GM12878 (cell line): ENCODE measurements around the gene ALG2. TPM values are rescaled to one million over a fixed set of nuclear protein-coding genes. Genes with fewer than 3 reads are reported as not detected.

Experiments
- HDAC2 ChIP-seq: fragments of 200-600 bp; sonication (generic); IDR thresholded peaks from 2 replicates; pipeline ENCODE4 v1.6.1; 2017
- KDM1A ChIP-seq: fragments of 200-600 bp; sonication (generic); IDR thresholded peaks from 2 replicates; pipeline ENCODE4 v1.6.1; 2016; ENCODE audit warnings: borderline replicate concordance
- POLR2A ChIP-seq: IDR thresholded peaks from 2 replicates; pipeline ENCODE4 v1.6.1; 2011; ENCODE audit warnings: low read depth, mild to moderate bottlenecking, low read length
- RB1 ChIP-seq: fragments of 450-650 bp; formaldehyde crosslinking; IDR thresholded peaks from 2 replicates; pipeline ENCODE4 v1.6.1; 2017; ENCODE audit warnings: mild to moderate bottlenecking, borderline replicate concordance
- TBL1XR1 ChIP-seq: IDR thresholded peaks from 2 replicates; pipeline ENCODE4 v1.6.1; 2012; ENCODE audit warnings: low read depth, low read length, improper control_type of control experiment
- ZNF217 ChIP-seq: fragments of 450-650 bp; IDR thresholded peaks from 2 replicates; pipeline ENCODE4 v1.6.1; 2017; ENCODE audit warnings: antibody characterized with exemption, mild to moderate bottlenecking
- polyA plus RNA-seq, 11 experiments: library from polyadenylated mRNA; depleted of rRNA in 4 of 11; unstranded in 6 of 11; stranded (reverse) in 5 of 11; fragments of >200 nt; fragmentation: Nextera tagmentation in 4 of 11; fragmentation: Illumina TruSeq in 1 of 11; extraction: Ambion mirVana in 4 of 11; extraction: Trizol in 1 of 11; gene quantifications; 1 replicate in 1 of 11; 2 replicates in 10 of 11; pipeline versions ENCODE4 v1.2.1 to v1.2.3, GENCODE V29; 2011 to 2016; ENCODE audit warnings: inconsistent platforms in 2 of 11, missing spikeins in 2 of 11, low read depth in 1 of 11
- total RNA-seq, 4 experiments: library from RNA; depleted of rRNA in 3 of 4; stranded (reverse); fragments of >200 nt in 3 of 4; fragmentation: Illumina TruSeq in 1 of 4; extraction: Trizol in 1 of 4; gene quantifications; 2 replicates each; pipeline versions ENCODE4 v1.2.1 to v1.2.3, GENCODE V29; 2013 to 2021
- TF ChIP-seq, protein P1 (sequence below): fragments of 450-650 bp; IDR thresholded peaks from 2 replicates; pipeline ENCODE4 v1.6.1; 2017; ENCODE audit warnings: mild to moderate bottlenecking, moderate library complexity
- TF ChIP-seq, protein P2 (sequence below): fragments of 450-650 bp; IDR thresholded peaks from 2 replicates; pipeline ENCODE4 v1.6.1; 2017; ENCODE audit warnings: borderline replicate concordance
- TF ChIP-seq, protein P3 (sequence below): fragments of 450-650 bp; IDR thresholded peaks from 2 replicates; pipeline ENCODE4 v1.6.1; 2016; ENCODE audit warnings: mild to moderate bottlenecking, moderate library complexity, borderline replicate concordance
- TF ChIP-seq, protein P4 (sequence below): IDR thresholded peaks from 2 replicates; pipeline ENCODE4 v1.6.1; 2012; ENCODE audit warnings: improper control_type of control experiment, low read depth, low read length; ENCODE audit not compliant: insufficient replicate concordance
- TF ChIP-seq, protein P5 (sequence below): fragments of 450-650 bp; conservative IDR thresholded peaks from 2 replicates; pipeline ENCODE4 v1.6.1; 2017; ENCODE audit warnings: mild to moderate bottlenecking, moderate library complexity

Gene ALG2
- total and polyA plus RNA-seq, 10 of the 15 experiments (the other 5 are each of a cell fraction or from before 2014, with no cell fraction given), result 8.8 to 52.5 (median 38.6) TPM

DNA sequence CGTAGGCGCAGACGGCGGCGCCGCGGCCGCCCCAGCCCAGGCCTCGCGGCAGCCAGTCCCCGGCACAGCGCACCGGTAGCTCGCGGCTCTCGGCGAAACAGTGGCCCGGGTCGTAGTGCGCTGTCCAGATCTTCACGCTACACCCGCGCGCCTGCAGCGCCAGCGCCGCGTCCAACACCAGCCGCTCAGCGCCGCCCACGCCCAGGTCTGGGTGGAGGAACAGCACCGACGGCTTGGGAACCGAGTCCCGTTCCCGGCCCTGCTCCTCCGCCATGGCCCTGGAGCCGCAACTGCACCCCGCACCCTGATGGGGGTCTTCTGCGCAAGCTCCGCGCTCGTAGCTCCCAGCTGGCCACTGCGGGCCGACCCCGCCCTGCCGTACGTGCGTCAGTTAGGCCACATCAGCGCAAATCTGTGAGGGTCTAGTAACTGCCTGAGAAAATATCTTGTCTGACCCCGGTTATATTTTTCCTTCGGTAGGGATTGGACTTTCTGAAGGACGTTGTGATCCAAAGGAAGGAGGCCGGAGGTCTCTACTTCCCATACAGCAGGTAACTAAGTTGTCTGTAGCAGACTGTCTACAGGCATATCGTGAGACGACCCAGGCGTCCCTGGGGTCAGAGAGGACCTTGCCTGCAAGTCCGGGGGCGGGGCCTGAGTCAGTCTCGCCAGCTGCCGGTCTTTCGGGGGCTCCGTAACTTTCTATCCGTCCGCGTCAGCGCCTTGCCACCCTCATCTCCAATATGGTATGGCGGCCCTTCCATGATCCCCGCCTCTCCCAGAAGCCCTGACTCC lies at the start of gene ALG2, which contains the start of gene SEC61B (continued):
- TF ChIP-seq, protein P1, sequence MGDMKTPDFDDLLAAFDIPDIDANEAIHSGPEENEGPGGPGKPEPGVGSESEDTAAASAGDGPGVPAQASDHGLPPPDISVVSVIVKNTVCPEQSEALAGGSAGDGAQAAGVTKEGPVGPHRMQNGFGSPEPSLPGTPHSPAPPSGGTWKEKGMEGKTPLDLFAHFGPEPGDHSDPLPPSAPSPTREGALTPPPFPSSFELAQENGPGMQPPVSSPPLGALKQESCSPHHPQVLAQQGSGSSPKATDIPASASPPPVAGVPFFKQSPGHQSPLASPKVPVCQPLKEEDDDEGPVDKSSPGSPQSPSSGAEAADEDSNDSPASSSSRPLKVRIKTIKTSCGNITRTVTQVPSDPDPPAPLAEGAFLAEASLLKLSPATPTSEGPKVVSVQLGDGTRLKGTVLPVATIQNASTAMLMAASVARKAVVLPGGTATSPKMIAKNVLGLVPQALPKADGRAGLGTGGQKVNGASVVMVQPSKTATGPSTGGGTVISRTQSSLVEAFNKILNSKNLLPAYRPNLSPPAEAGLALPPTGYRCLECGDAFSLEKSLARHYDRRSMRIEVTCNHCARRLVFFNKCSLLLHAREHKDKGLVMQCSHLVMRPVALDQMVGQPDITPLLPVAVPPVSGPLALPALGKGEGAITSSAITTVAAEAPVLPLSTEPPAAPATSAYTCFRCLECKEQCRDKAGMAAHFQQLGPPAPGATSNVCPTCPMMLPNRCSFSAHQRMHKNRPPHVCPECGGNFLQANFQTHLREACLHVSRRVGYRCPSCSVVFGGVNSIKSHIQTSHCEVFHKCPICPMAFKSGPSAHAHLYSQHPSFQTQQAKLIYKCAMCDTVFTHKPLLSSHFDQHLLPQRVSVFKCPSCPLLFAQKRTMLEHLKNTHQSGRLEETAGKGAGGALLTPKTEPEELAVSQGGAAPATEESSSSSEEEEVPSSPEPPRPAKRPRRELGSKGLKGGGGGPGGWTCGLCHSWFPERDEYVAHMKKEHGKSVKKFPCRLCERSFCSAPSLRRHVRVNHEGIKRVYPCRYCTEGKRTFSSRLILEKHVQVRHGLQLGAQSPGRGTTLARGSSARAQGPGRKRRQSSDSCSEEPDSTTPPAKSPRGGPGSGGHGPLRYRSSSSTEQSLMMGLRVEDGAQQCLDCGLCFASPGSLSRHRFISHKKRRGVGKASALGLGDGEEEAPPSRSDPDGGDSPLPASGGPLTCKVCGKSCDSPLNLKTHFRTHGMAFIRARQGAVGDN, result no peak; the same call in 1 of the 2 replicates
- TF ChIP-seq, protein P2, sequence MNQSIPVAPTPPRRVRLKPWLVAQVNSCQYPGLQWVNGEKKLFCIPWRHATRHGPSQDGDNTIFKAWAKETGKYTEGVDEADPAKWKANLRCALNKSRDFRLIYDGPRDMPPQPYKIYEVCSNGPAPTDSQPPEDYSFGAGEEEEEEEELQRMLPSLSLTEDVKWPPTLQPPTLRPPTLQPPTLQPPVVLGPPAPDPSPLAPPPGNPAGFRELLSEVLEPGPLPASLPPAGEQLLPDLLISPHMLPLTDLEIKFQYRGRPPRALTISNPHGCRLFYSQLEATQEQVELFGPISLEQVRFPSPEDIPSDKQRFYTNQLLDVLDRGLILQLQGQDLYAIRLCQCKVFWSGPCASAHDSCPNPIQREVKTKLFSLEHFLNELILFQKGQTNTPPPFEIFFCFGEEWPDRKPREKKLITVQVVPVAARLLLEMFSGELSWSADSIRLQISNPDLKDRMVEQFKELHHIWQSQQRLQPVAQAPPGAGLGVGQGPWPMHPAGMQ, result peak; percentile 99
- TF ChIP-seq KDM1A, result no peak
- TF ChIP-seq, protein P3, sequence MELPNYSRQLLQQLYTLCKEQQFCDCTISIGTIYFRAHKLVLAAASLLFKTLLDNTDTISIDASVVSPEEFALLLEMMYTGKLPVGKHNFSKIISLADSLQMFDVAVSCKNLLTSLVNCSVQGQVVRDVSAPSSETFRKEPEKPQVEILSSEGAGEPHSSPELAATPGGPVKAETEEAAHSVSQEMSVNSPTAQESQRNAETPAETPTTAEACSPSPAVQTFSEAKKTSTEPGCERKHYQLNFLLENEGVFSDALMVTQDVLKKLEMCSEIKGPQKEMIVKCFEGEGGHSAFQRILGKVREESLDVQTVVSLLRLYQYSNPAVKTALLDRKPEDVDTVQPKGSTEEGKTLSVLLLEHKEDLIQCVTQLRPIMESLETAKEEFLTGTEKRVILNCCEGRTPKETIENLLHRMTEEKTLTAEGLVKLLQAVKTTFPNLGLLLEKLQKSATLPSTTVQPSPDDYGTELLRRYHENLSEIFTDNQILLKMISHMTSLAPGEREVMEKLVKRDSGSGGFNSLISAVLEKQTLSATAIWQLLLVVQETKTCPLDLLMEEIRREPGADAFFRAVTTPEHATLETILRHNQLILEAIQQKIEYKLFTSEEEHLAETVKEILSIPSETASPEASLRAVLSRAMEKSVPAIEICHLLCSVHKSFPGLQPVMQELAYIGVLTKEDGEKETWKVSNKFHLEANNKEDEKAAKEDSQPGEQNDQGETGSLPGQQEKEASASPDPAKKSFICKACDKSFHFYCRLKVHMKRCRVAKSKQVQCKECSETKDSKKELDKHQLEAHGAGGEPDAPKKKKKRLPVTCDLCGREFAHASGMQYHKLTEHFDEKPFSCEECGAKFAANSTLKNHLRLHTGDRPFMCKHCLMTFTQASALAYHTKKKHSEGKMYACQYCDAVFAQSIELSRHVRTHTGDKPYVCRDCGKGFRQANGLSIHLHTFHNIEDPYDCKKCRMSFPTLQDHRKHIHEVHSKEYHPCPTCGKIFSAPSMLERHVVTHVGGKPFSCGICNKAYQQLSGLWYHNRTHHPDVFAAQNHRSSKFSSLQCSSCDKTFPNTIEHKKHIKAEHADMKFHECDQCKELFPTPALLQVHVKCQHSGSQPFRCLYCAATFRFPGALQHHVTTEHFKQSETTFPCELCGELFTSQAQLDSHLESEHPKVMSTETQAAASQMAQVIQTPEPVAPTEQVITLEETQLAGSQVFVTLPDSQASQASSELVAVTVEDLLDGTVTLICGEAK, result peak; percentile 47; the same call in 1 of the 2 replicates
- TF ChIP-seq, protein P4, sequence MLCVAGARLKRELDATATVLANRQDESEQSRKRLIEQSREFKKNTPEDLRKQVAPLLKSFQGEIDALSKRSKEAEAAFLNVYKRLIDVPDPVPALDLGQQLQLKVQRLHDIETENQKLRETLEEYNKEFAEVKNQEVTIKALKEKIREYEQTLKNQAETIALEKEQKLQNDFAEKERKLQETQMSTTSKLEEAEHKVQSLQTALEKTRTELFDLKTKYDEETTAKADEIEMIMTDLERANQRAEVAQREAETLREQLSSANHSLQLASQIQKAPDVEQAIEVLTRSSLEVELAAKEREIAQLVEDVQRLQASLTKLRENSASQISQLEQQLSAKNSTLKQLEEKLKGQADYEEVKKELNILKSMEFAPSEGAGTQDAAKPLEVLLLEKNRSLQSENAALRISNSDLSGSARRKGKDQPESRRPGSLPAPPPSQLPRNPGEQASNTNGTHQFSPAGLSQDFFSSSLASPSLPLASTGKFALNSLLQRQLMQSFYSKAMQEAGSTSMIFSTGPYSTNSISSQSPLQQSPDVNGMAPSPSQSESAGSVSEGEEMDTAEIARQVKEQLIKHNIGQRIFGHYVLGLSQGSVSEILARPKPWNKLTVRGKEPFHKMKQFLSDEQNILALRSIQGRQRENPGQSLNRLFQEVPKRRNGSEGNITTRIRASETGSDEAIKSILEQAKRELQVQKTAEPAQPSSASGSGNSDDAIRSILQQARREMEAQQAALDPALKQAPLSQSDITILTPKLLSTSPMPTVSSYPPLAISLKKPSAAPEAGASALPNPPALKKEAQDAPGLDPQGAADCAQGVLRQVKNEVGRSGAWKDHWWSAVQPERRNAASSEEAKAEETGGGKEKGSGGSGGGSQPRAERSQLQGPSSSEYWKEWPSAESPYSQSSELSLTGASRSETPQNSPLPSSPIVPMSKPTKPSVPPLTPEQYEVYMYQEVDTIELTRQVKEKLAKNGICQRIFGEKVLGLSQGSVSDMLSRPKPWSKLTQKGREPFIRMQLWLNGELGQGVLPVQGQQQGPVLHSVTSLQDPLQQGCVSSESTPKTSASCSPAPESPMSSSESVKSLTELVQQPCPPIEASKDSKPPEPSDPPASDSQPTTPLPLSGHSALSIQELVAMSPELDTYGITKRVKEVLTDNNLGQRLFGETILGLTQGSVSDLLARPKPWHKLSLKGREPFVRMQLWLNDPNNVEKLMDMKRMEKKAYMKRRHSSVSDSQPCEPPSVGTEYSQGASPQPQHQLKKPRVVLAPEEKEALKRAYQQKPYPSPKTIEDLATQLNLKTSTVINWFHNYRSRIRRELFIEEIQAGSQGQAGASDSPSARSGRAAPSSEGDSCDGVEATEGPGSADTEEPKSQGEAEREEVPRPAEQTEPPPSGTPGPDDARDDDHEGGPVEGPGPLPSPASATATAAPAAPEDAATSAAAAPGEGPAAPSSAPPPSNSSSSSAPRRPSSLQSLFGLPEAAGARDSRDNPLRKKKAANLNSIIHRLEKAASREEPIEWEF, result no peak
- TF ChIP-seq, protein P5, sequence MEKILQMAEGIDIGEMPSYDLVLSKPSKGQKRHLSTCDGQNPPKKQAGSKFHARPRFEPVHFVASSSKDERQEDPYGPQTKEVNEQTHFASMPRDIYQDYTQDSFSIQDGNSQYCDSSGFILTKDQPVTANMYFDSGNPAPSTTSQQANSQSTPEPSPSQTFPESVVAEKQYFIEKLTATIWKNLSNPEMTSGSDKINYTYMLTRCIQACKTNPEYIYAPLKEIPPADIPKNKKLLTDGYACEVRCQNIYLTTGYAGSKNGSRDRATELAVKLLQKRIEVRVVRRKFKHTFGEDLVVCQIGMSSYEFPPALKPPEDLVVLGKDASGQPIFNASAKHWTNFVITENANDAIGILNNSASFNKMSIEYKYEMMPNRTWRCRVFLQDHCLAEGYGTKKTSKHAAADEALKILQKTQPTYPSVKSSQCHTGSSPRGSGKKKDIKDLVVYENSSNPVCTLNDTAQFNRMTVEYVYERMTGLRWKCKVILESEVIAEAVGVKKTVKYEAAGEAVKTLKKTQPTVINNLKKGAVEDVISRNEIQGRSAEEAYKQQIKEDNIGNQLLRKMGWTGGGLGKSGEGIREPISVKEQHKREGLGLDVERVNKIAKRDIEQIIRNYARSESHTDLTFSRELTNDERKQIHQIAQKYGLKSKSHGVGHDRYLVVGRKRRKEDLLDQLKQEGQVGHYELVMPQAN, result peak; percentile 92
- 0 out of 2 replicates have a peak, but pooled peaks have one; percentile 35 for TF ChIP-seq ZNF217
- peak; percentile 97 for TF ChIP-seq POLR2A
- TF ChIP-seq RB1, result peak; percentile 76; the same call in 1 of the 2 replicates
- TF ChIP-seq HDAC2, result no peak
- no peak for TF ChIP-seq TBL1XR1
